ENCODE data around the gene PPP5C. TPM values are rescaled to one million over a fixed set of nuclear protein-coding genes. Genes with fewer than 3 reads are reported as not detected.

Gene PPP5C
- polyA plus RNA-seq, 1 experiment: 123 TPM

DNA sequence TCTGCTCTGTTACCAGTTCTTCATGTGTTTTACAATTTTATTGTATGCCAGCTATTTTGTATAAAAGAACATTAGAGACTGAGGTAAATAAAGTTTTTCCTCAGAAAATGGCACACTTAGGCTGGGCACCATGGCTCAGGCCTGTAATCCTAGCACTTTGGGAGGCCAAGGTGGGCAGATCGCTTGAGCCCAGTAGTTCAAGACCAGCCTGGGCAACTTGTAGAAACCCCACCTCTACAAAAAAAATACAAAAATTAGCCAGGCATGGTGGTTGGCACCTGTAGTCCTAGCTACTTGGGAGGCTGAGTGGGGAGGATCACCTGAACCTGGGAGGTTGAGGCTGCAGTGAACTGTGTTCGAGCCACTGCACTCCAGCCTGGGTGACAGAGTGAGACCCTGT, 34.5 kb downstream of the PPP5C start:
- CTCF ChIA-PET: interaction anchor here (0.7 to 2.0 kb wide), 7 partner anchors 10 to 372 kb away, joined by 3 to 4 read pairs (median 3); no protein-coding TSS in a partner anchor

DNA sequence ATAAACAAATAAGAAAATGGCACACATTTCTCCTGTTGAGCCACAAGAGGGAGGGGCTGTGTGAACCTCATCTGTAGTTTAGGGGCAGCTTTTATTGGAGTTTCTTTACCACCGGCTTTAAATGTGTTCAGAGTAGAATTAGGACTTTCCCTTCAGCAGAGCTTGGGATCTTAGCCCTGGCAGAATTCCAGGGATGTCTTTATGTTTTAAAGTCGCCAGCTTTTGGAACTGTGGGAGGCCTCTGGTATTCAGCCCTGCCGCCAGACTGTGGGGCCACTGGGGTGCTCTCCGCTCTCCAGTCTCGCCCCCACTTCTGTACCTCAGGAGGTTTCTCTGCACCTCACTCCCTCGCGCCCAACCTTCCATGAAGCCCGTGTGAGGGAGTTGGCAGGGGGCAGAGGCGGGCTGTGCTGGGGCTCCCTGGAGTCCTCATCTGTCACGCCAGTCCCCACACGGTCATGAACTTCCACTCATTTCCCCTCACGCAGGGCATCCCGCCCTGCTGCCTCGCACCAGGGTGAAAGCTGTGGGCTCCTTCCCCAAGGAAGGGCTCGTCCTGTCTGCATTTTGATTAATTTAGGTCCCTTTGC, 35.0 kb downstream of the PPP5C start:
- H3K27me3 ChIP-seq (ENCODE audit: control insufficient read depth, insufficient read depth, low read length): no peaks in the 10 kb centered on the region
- H3K4me3 ChIP-seq (ENCODE audit: low read depth, low read length): no peak overlapping the region
- no peak for DNase-seq (ENCODE audit: low read depth)
- TF ChIP-seq CTCF (IDR thresholded peaks at IDR 0.05; ENCODE audit: insufficient read depth, low read depth, low read length): no peak
- ChIA-PET CTCF (interaction anchor here (0.7 to 2.0 kb wide), 9 partner anchors 10 to 372 kb away, joined by 3 to 5 read pairs (median 3); no protein-coding TSS in a partner anchor), POLR2A (no interaction called here)
- peaks cover 13% of the 10 kb centered on the region for H3K36me3 ChIP-seq (ENCODE audit: control insufficient read depth, insufficient read depth, low read length)

More for the DNA sequence above, 34.5 kb downstream of the PPP5C start:
- no peak for DNase-seq (ENCODE audit: low read depth)
- Histone ChIP-seq H3K4me3 (ENCODE audit: low read depth, low read length) (no peak overlapping the region), H3K27me3 (ENCODE audit: control insufficient read depth, insufficient read depth, low read length) (no peaks in the 10 kb centered on the region), H3K36me3 (ENCODE audit: control insufficient read depth, insufficient read depth, low read length) (peaks cover 14% of the 10 kb centered on the region)
- POLR2A ChIA-PET: no interaction called here
- TF ChIP-seq CTCF (IDR thresholded peaks at IDR 0.05; ENCODE audit: insufficient read depth, low read depth, low read length): no peak

DNA sequence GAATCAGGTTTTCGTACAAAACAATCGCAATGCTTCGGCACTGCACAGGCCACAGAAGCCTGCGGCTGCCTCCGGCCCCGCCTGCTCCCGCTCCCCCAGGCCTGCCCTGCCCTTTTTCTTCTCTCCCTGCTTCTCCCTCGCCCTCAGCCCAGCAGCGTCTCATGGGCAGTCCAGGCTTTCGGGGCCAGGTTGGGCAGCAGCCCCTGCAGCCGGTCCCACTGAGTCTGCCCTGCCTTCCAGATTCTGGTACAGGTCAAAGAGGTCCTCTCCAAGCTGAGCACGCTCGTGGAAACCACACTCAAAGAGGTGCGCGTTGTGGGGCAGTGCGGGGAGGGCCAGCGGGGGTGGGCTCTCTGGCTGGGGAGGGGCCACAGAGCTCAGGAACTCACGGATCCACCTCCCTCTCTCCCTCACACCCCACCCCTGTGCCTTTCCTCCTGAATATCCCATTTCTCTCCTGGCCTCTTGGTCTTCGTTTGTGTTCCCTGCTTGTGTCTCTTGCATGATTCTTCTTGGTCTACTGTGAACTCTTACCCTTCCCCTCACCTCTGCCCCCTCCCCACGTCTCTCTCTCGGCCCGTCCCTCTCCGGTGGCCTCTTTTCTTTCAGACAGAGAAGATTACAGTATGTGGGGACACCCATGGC, 36.4 kb downstream of the PPP5C start:
- H3K36me3 ChIP-seq (ENCODE audit: control insufficient read depth, insufficient read depth, low read length): peaks cover 21% of the 10 kb centered on the region
- no peak for DNase-seq (ENCODE audit: low read depth)
- H3K4me3 ChIP-seq (ENCODE audit: low read depth, low read length): no peak overlapping the region
- no peak for TF ChIP-seq CTCF (IDR thresholded peaks at IDR 0.05; ENCODE audit: insufficient read depth, low read depth, low read length)
- ChIA-PET POLR2A (no interaction called here), CTCF (interaction anchor here (0.7 to 1.5 kb wide), 2 partner anchors 9 to 12 kb away, joined by 3 to 4 read pairs; no protein-coding TSS in a partner anchor)
- no peaks in the 10 kb centered on the region for H3K27me3 ChIP-seq (ENCODE audit: control insufficient read depth, insufficient read depth, low read length)

DNA sequence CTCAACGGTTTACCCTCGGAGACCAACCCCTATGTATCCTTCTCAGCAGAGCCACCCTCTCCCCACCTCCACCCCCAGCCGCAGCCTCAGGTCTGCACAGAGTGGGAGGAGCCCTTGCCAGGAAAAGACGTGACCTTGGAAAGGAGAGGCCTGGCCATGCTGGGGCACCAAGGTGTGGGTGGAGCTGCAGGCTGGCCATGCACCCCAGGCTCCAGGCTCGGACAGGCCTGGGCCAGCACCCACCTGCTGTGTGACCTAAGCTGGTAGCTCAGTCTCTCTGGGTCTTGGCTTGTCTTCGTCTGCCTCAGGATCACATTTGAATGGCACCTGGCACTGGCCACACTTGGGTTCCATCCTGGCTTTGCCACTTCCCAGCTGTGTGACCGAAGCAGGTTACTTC, 37.0 kb downstream of the PPP5C start:
- POLR2A ChIA-PET: no interaction called here
- CTCF ChIA-PET: interaction anchor here (0.7 to 1.5 kb wide), 2 partner anchors 8 to 11 kb away, joined by 3 to 4 read pairs; no protein-coding TSS in a partner anchor

More for the DNA sequence above, 37.0 kb downstream of the PPP5C start:
- H3K4me3 ChIP-seq (ENCODE audit: low read depth, low read length): no peak overlapping the region
- no peak for TF ChIP-seq CTCF (IDR thresholded peaks at IDR 0.05; ENCODE audit: insufficient read depth, low read depth, low read length)
- DNase-seq (ENCODE audit: low read depth): no peak
- peaks cover 25% of the 10 kb centered on the region for H3K36me3 ChIP-seq (ENCODE audit: control insufficient read depth, insufficient read depth, low read length)
- no peaks in the 10 kb centered on the region for H3K27me3 ChIP-seq (ENCODE audit: control insufficient read depth, insufficient read depth, low read length)

Measured in BJ (cell line).